GM23338 (cell line): Measurements from ENCODE around the gene SUSD1. TPM values are rescaled to one million over a fixed set of nuclear protein-coding genes. Genes with fewer than 3 reads are reported as not detected.

Experiments
- ATAC-seq: fragments of 200-7000 bp; cut with Tn5 transposase; 3 replicates; pipeline ENCODE4 v1.9.1; 2020
- DNase-seq: peaks from one replicate; pipeline ENCODE4 v3.0.0-alpha.2; 2015; ENCODE audit warnings: low spot score
- H2AFZ ChIP-seq: fragments of 200-600 bp; sonication (generic); 2 replicates; pipeline ENCODE4 v1.8.0; 2016; ENCODE audit warnings: antibody characterized with exemption, mild to moderate bottlenecking, moderate library complexity
- H3F3A ChIP-seq: fragments of 200-600 bp; sonication (generic); replicated peaks from 2 replicates; pipeline ENCODE4 v1.8.0; 2017; ENCODE audit warnings: antibody characterized with exemption, mixed run types, low read depth
- H3K27ac ChIP-seq: fragments of 200-600 bp; sonication (generic); 2 replicates; pipeline ENCODE4 v1.6.1; 2016; ENCODE audit warnings: low read depth
- H3K27me3 ChIP-seq: fragments of 200-600 bp; sonication (generic); 2 replicates; pipeline ENCODE4 v1.8.0; 2016; ENCODE audit warnings: mild to moderate bottlenecking, mixed run types, moderate library complexity; ENCODE audit not compliant: insufficient read depth
- H3K36me3 ChIP-seq: fragments of 200-600 bp; sonication (generic); 2 replicates; pipeline ENCODE4 v1.8.0; 2016; ENCODE audit warnings: mild to moderate bottlenecking; ENCODE audit not compliant: insufficient read depth
- H3K4me1 ChIP-seq: fragments of 200-600 bp; sonication (generic); 2 replicates; pipeline ENCODE4 v1.8.0; 2016; ENCODE audit warnings: mild to moderate bottlenecking, moderate library complexity; ENCODE audit not compliant: insufficient read depth
- H3K4me2 ChIP-seq: fragments of 200-600 bp; sonication (generic); 2 replicates; pipeline ENCODE4 v1.7.1; 2017; ENCODE audit warnings: mixed run types
- H3K4me3 ChIP-seq: fragments of 200-600 bp; sonication (generic); 2 replicates; pipeline ENCODE4 v1.6.1; 2016; ENCODE audit warnings: mixed run types
- H3K79me2 ChIP-seq: fragments of 200-600 bp; sonication (generic); replicated peaks from 2 replicates; pipeline ENCODE4 v1.8.0; 2017; ENCODE audit warnings: mild to moderate bottlenecking; ENCODE audit not compliant: insufficient read depth
- H3K9me2 ChIP-seq: fragments of 200-600 bp; sonication (generic); 2 replicates; pipeline ENCODE4 v1.8.0; 2017; ENCODE audit not compliant: insufficient read depth
- H4K20me1 ChIP-seq: fragments of 200-600 bp; sonication (generic); replicated peaks from 2 replicates; pipeline ENCODE4 v1.8.0; 2017; ENCODE audit warnings: mild to moderate bottlenecking; ENCODE audit not compliant: insufficient read depth
- H3K27ac Mint-ChIP-seq: 2 replicates; pipeline ENCODE4 v1.8.0; 2020; ENCODE audit warnings: inconsistent platforms, mild to moderate bottlenecking, moderate library complexity, mixed read lengths
- H3K27me3 Mint-ChIP-seq: 3 replicates; pipeline ENCODE4 v1.8.0; 2022; ENCODE audit warnings: low read depth, mild to moderate bottlenecking, moderate library complexity, mixed read lengths, inconsistent platforms; ENCODE audit not compliant: insufficient read depth, poor library complexity
- H3K36me3 Mint-ChIP-seq: 3 replicates; pipeline ENCODE4 v1.8.0; 2021; ENCODE audit warnings: low read depth, mild to moderate bottlenecking, inconsistent platforms, moderate library complexity, mixed read lengths
- H3K4me1 Mint-ChIP-seq: 3 replicates; pipeline ENCODE4 v1.8.0; 2020; ENCODE audit warnings: mild to moderate bottlenecking, inconsistent platforms, mixed read lengths
- H3K4me3 Mint-ChIP-seq: 3 replicates; pipeline ENCODE4 v1.8.0; 2021; ENCODE audit warnings: moderate library complexity, mild to moderate bottlenecking, inconsistent platforms, mixed read lengths
- H3K9me3 Mint-ChIP-seq: 3 replicates; pipeline ENCODE4 v1.8.0; 2020; ENCODE audit warnings: moderate library complexity, mild to moderate bottlenecking, inconsistent platforms, mixed read lengths
- CREB1 ChIP-seq: fragments of 250-450 bp; sonication (Bioruptor Pico); IDR thresholded peaks from 2 replicates; pipeline ENCODE4 v1.5.0; 2020; ENCODE audit warnings: low read depth, mild to moderate bottlenecking, moderate library complexity
- POLR2AphosphoS5 ChIP-seq: IDR thresholded peaks from 2 replicates; pipeline ENCODE4 v1.6.1; 2016; ENCODE audit warnings: antibody characterized with exemption, low read depth
- STAT1 ChIP-seq: IDR thresholded peaks from one replicate; pipeline ENCODE4 v1.6.1; 2016; ENCODE audit warnings: antibody characterized with exemption; ENCODE audit not compliant: unreplicated experiment
- ZNF331 ChIP-seq: fragments of 250-450 bp; sonication (Bioruptor Pico); IDR thresholded peaks from 2 replicates; pipeline ENCODE4 v1.5.0; 2020; ENCODE audit warnings: low read depth, mild to moderate bottlenecking, moderate library complexity
- polyA plus RNA-seq: library from polyadenylated mRNA; unstranded; fragments of >200 nt; fragmentation: Nextera tagmentation; extraction: Ambion mirVana; gene quantifications from 2 replicates; pipeline ENCODE4 v1.2.1, GENCODE V29; 2016
- total RNA-seq: library from RNA; depleted of rRNA; stranded (reverse); fragments of >200 nt; shearing (Covaris generic); gene quantifications from 2 replicates; pipeline ENCODE4 v1.2.3, GENCODE V29; 2014
- TF ChIP-seq, protein P1 (sequence below): fragments of 250-450 bp; sonication (Bioruptor Pico); IDR thresholded peaks from 2 replicates; pipeline ENCODE4 v1.5.0; 2020; ENCODE audit warnings: mild to moderate bottlenecking, moderate library complexity
- TF ChIP-seq, protein P2 (sequence below), 2 experiments: fragments of 200-600 bp in 1 of 2; sonication (generic) in 1 of 2; conservative IDR thresholded peaks; 2 replicates each; pipeline versions ENCODE4 v1.5.1 to v1.6.1; 2016 to 2017; ENCODE audit warnings: antibody characterized with exemption in 2 of 2, low read depth in 2 of 2, mild to moderate bottlenecking in 2 of 2, moderate library complexity in 1 of 2

SUSD1 gene
- total and polyA plus RNA-seq, 2 experiments from 2014 or later, result 1.2 to 6.4 TPM

DNA sequence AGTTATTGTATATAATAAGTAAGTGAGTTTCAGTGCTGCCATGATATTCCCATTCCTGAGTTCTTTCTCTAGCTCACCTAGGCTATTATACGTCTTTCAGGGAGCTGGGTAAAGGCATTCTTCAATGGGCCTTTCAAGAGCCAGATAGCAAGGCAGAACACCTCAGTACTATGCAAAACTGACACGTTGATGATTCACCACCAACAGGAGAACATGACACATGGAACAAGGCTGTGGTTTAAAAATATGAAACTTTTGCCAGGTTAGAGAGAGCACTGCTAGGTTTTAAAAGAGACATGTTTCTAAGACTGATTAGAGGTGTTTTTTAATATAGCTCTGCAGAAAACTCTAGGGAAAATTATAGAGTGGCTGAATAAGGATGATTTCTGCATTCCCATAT is 182.6 kb downstream of the SUSD1 start (continued):
- TF ChIP-seq, protein P1, sequence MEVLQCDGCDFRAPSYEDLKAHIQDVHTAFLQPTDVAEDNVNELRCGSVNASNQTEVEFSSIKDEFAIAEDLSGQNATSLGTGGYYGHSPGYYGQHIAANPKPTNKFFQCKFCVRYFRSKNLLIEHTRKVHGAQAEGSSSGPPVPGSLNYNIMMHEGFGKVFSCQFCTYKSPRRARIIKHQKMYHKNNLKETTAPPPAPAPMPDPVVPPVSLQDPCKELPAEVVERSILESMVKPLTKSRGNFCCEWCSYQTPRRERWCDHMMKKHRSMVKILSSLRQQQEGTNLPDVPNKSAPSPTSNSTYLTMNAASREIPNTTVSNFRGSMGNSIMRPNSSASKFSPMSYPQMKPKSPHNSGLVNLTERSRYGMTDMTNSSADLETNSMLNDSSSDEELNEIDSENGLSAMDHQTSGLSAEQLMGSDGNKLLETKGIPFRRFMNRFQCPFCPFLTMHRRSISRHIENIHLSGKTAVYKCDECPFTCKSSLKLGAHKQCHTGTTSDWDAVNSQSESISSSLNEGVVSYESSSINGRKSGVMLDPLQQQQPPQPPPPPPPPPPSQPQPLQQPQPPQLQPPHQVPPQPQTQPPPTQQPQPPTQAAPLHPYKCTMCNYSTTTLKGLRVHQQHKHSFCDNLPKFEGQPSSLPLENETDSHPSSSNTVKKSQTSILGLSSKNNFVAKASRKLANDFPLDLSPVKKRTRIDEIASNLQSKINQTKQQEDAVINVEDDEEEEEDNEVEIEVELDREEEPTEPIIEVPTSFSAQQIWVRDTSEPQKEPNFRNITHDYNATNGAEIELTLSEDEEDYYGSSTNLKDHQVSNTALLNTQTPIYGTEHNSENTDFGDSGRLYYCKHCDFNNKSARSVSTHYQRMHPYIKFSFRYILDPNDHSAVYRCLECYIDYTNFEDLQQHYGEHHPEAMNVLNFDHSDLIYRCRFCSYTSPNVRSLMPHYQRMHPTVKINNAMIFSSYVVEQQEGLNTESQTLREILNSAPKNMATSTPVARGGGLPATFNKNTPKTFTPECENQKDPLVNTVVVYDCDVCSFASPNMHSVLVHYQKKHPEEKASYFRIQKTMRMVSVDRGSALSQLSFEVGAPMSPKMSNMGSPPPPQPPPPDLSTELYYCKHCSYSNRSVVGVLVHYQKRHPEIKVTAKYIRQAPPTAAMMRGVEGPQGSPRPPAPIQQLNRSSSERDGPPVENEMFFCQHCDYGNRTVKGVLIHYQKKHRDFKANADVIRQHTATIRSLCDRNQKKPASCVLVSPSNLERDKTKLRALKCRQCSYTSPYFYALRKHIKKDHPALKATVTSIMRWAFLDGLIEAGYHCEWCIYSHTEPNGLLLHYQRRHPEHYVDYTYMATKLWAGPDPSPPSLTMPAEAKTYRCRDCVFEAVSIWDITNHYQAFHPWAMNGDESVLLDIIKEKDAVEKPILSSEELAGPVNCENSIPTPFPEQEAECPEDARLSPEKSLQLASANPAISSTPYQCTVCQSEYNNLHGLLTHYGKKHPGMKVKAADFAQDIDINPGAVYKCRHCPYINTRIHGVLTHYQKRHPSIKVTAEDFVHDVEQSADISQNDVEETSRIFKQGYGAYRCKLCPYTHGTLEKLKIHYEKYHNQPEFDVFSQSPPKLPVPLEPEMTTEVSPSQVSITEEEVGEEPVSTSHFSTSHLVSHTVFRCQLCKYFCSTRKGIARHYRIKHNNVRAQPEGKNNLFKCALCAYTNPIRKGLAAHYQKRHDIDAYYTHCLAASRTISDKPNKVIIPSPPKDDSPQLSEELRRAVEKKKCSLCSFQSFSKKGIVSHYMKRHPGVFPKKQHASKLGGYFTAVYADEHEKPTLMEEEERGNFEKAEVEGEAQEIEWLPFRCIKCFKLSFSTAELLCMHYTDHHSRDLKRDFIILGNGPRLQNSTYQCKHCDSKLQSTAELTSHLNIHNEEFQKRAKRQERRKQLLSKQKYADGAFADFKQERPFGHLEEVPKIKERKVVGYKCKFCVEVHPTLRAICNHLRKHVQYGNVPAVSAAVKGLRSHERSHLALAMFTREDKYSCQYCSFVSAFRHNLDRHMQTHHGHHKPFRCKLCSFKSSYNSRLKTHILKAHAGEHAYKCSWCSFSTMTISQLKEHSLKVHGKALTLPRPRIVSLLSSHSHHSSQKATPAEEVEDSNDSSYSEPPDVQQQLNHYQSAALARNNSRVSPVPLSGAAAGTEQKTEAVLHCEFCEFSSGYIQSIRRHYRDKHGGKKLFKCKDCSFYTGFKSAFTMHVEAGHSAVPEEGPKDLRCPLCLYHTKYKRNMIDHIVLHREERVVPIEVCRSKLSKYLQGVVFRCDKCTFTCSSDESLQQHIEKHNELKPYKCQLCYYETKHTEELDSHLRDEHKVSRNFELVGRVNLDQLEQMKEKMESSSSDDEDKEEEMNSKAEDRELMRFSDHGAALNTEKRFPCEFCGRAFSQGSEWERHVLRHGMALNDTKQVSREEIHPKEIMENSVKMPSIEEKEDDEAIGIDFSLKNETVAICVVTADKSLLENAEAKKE (CRISPR knock-in tag), result no peak
- TF ChIP-seq, protein P2, sequence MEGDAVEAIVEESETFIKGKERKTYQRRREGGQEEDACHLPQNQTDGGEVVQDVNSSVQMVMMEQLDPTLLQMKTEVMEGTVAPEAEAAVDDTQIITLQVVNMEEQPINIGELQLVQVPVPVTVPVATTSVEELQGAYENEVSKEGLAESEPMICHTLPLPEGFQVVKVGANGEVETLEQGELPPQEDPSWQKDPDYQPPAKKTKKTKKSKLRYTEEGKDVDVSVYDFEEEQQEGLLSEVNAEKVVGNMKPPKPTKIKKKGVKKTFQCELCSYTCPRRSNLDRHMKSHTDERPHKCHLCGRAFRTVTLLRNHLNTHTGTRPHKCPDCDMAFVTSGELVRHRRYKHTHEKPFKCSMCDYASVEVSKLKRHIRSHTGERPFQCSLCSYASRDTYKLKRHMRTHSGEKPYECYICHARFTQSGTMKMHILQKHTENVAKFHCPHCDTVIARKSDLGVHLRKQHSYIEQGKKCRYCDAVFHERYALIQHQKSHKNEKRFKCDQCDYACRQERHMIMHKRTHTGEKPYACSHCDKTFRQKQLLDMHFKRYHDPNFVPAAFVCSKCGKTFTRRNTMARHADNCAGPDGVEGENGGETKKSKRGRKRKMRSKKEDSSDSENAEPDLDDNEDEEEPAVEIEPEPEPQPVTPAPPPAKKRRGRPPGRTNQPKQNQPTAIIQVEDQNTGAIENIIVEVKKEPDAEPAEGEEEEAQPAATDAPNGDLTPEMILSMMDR (conservative IDR thresholded peaks at IDR 0.05; ENCODE audit: low read depth in 2 of 2), result no peak

DNA sequence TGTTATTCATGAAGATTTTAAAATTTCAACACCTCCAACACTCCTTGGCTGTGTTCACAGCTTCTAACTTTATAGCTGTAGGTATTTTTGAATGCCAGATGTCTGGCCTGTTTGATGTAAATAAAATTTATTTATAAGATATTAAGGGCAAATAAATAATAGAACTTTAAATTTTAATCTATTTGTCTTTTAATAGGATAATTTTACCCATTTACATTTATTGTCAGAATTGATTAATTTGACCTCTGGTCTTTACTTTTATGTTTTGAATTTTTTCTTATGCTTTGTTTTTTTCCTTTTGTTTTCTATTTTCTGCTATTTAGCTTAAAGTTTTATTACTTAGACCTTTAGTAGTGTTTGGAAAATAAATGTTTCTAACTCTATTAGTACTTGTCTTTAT is 183.9 kb downstream of the SUSD1 start:
- no peaks in the 10 kb centered on the region for H3K9me2 ChIP-seq
- H3K4me1 ChIP-seq, result no peaks in the 10 kb centered on the region
- Mint-ChIP-seq H3K9me3 (0 out of 3 replicates have a peak, but pooled peaks cover 3% of the 10 kb centered on the region), H3K4me3 (no peak overlapping the region), H3K27me3 (peaks cover 2% of the 10 kb centered on the region), H3K4me1 (no peaks in the 10 kb centered on the region), H3K36me3 (no peaks in the 10 kb centered on the region), H3K27ac (no peak overlapping the region)
- no peak overlapping the region for H3K4me2 ChIP-seq
- no peak overlapping the region for H3K4me3 ChIP-seq
- H3K79me2 ChIP-seq, result no peaks in the 10 kb centered on the region
- no peaks in the 10 kb centered on the region for H3K27me3 ChIP-seq
- no peaks in the 10 kb centered on the region for H3F3A ChIP-seq
- no peaks in the 10 kb centered on the region for H3K36me3 ChIP-seq
- no peaks in the 10 kb centered on the region for H4K20me1 ChIP-seq
- ATAC-seq, result no peak
- DNase-seq, result no peak
- no peak overlapping the region for H2AFZ ChIP-seq
- no peak overlapping the region for H3K27ac ChIP-seq
- TF ChIP-seq ZNF331 (CRISPR knock-in tag) (no peak), CREB1 (CRISPR knock-in tag) (no peak), POLR2AphosphoS5 (no peak), STAT1 (no peak)
- TF ChIP-seq, protein P1 (CRISPR knock-in tag), result no peak
